ENCODE data around the gene ERFL.

The ERFL gene

DNA sequence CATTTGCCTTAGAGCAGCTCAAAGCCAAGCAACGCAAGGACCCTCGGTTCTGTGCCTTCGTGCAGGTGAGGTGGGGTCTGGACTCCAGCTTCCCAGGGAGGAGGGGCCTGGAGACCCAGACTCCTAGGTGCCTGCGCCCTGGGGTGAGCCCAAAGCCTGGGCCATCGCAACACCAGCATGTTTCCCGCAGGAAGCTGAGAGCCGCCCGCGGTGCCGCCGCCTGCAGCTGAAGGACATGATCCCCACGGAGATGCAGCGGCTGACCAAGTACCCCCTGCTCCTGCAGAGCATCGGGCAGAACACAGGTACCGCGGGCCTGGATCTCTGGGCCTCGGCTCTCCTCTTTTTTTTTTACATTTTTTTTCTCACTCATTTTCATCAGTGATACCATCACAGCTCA lies 25.7 kb downstream of the ERFL start:
- Histone ChIP-seq H3K4me1 (ENCODE audit: insufficient read depth, poor library complexity, severe bottlenecking) (no peaks in the 10 kb centered on the region), H3K27ac (ENCODE audit: poor library complexity, severe bottlenecking) (no peak overlapping the region), H3K4me3 (ENCODE audit: severe bottlenecking) (no peak overlapping the region), H3K27me3 (ENCODE audit: insufficient read depth, poor library complexity, severe bottlenecking) (no peaks in the 10 kb centered on the region), H3K9me3 (ENCODE audit: severe bottlenecking) (no peaks in the 10 kb centered on the region), H3K36me3 (ENCODE audit: low read depth) (peaks cover 90% of the 10 kb centered on the region)
- ATAC-seq (ENCODE audit: low read depth) (no peak), DNase-seq (ENCODE audit: low spot score) (no peak)
- TF ChIP-seq CTCF (IDR thresholded peaks at IDR 0.05; ENCODE audit: poor library complexity, severe bottlenecking), result no peak

- no peak for DNase-seq (ENCODE audit: low spot score)
- Histone ChIP-seq H3K4me3 (ENCODE audit: severe bottlenecking) (no peak overlapping the region), H3K9me3 (ENCODE audit: severe bottlenecking) (no peaks in the 10 kb centered on the region), H3K4me1 (ENCODE audit: insufficient read depth, poor library complexity, severe bottlenecking) (no peaks in the 10 kb centered on the region), H3K27me3 (ENCODE audit: insufficient read depth, poor library complexity, severe bottlenecking) (no peaks in the 10 kb centered on the region), H3K27ac (ENCODE audit: poor library complexity, severe bottlenecking) (no peak overlapping the region), H3K36me3 (ENCODE audit: low read depth) (peaks cover 85% of the 10 kb centered on the region)
- ATAC-seq (ENCODE audit: low read depth), result no peak
- no peak for TF ChIP-seq CTCF (IDR thresholded peaks at IDR 0.05; ENCODE audit: poor library complexity, severe bottlenecking)
Measured at GRCh38 chr19:41901707-41902360, 26.4 kb downstream of the ERFL start.

DNA sequence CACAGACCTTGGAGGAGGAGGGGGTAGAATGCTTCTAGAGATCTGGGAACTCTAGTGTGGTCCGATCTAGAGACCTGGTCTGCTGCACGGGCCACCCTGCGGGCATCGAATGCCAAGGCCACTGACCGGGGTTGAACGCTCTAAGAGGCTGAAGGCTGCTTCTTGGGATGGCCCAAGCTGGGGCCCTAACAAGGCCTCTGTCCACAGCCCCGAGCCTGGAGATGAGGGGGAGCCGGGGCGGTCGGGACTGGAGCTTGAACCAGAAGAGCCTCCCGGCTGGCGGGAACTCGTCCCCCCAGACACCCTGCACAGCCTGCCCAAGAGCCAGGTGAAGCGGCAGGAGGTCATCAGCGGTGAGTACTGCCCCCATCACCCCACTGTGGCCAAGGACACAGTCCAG lies 30.0 kb downstream of the ERFL start:
- Histone ChIP-seq H3K4me3 (ENCODE audit: severe bottlenecking) (no peak overlapping the region), H3K9me3 (ENCODE audit: severe bottlenecking) (no peaks in the 10 kb centered on the region), H3K36me3 (ENCODE audit: low read depth) (peaks cover 69% of the 10 kb centered on the region), H3K27ac (ENCODE audit: poor library complexity, severe bottlenecking) (no peak overlapping the region), H3K27me3 (ENCODE audit: insufficient read depth, poor library complexity, severe bottlenecking) (no peaks in the 10 kb centered on the region), H3K4me1 (ENCODE audit: insufficient read depth, poor library complexity, severe bottlenecking) (no peaks in the 10 kb centered on the region)
- DNase-seq (ENCODE audit: low spot score) (no peak), ATAC-seq (ENCODE audit: low read depth) (no peak)
- TF ChIP-seq CTCF (IDR thresholded peaks at IDR 0.05; ENCODE audit: poor library complexity, severe bottlenecking), result no peak

- no peak for DNase-seq (ENCODE audit: low spot score)
- Histone ChIP-seq H3K4me1 (ENCODE audit: insufficient read depth, poor library complexity, severe bottlenecking) (no peaks in the 10 kb centered on the region), H3K27me3 (ENCODE audit: insufficient read depth, poor library complexity, severe bottlenecking) (no peaks in the 10 kb centered on the region), H3K36me3 (ENCODE audit: low read depth) (peaks cover 68% of the 10 kb centered on the region), H3K9me3 (ENCODE audit: severe bottlenecking) (no peaks in the 10 kb centered on the region), H3K4me3 (ENCODE audit: severe bottlenecking) (no peak overlapping the region), H3K27ac (ENCODE audit: poor library complexity, severe bottlenecking) (no peak overlapping the region)
- ATAC-seq (ENCODE audit: low read depth), result no peak
- TF ChIP-seq CTCF (IDR thresholded peaks at IDR 0.05; ENCODE audit: poor library complexity, severe bottlenecking), result no peak
Measured at GRCh38 chr19:41897820-41898219, 30.4 kb downstream of the ERFL start.

- ATAC-seq (ENCODE audit: low read depth), result no peak
- H3K4me3 ChIP-seq (ENCODE audit: severe bottlenecking), result no peak overlapping the region
- no peaks in the 10 kb centered on the region for H3K4me1 ChIP-seq (ENCODE audit: insufficient read depth, poor library complexity, severe bottlenecking)
- H3K27ac ChIP-seq (ENCODE audit: poor library complexity, severe bottlenecking), result no peak overlapping the region
- no peak for TF ChIP-seq CTCF (IDR thresholded peaks at IDR 0.05; ENCODE audit: poor library complexity, severe bottlenecking)
- no peaks in the 10 kb centered on the region for H3K9me3 ChIP-seq (ENCODE audit: severe bottlenecking)
- DNase-seq (ENCODE audit: low spot score), result no peak
- H3K27me3 ChIP-seq (ENCODE audit: insufficient read depth, poor library complexity, severe bottlenecking), result no peaks in the 10 kb centered on the region
- H3K36me3 ChIP-seq (ENCODE audit: low read depth), result peaks cover 69% of the 10 kb centered on the region
Measured at GRCh38 chr19:41897181-41897580, 31.1 kb downstream of the ERFL start.

Data from RWPE2 (cell line).